ENCODE results near the gene ESYT2.

DNA sequence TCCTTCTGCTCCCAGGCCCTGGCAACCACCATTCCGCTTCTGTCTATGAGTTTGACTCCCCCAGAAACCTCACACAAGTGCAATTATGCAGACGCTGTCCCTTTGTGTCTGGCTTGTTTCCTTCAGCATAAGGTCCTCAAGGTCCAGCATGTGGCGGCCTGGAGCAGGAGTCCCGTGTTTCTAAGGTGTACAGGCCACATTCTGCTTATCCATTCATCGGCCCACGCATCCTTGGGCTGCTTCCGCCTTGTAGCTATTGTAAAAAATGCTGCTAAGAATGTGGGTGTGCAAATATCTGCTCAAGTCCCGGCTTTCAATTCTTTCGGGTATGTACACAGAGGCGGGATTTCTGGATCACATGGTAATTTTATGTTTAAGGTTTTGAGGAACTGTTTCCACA is 38.2 kb downstream of the ESYT2 start:
- TF ChIP-seq, protein P1, sequence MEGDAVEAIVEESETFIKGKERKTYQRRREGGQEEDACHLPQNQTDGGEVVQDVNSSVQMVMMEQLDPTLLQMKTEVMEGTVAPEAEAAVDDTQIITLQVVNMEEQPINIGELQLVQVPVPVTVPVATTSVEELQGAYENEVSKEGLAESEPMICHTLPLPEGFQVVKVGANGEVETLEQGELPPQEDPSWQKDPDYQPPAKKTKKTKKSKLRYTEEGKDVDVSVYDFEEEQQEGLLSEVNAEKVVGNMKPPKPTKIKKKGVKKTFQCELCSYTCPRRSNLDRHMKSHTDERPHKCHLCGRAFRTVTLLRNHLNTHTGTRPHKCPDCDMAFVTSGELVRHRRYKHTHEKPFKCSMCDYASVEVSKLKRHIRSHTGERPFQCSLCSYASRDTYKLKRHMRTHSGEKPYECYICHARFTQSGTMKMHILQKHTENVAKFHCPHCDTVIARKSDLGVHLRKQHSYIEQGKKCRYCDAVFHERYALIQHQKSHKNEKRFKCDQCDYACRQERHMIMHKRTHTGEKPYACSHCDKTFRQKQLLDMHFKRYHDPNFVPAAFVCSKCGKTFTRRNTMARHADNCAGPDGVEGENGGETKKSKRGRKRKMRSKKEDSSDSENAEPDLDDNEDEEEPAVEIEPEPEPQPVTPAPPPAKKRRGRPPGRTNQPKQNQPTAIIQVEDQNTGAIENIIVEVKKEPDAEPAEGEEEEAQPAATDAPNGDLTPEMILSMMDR (IDR thresholded peaks at IDR 0.05; ENCODE audit: poor library complexity) = no peak
- no peak for TF ChIP-seq EZH2phosphoT487 (IDR thresholded peaks at IDR 0.05; ENCODE audit: low read depth, severe bottlenecking, unreplicated experiment)
- no peak for TF ChIP-seq EZH2 (IDR thresholded peaks at IDR 0.05; ENCODE audit: borderline replicate concordance)

Data from hepatocyte (in vitro differentiated cells).